CD4-positive, alpha-beta T cell treated with Interleukin-15 for 4 hours (primary cell): ENCODE results near the gene NTF3.

Experiments used
- DNase-seq: peaks from one replicate; pipeline ENCODE4 v3.0.0-alpha.2; 2020; ENCODE audit warnings: low spot score

The NTF3 gene

GRCh38 chr12:5456906-5457305 is 25.0 kb downstream of the NTF3 start:
- DNase-seq, result no peak

- no peak for DNase-seq
Measured at GRCh38 chr12:5458229-5459050, 26.5 kb downstream of the NTF3 start.

- no peak for DNase-seq
Measured at GRCh38 chr12:5459051-5459782, 27.3 kb downstream of the NTF3 start.

- no peak for DNase-seq
Measured at GRCh38 chr12:5460817-5461216, 28.9 kb downstream of the NTF3 start.

- DNase-seq, result no peak
Measured at GRCh38 chr12:5461966-5462365, 30.1 kb downstream of the NTF3 start.

- DNase-seq, result no peak
Measured at GRCh38 chr12:5464096-5464495, 32.2 kb downstream of the NTF3 start.

- DNase-seq, result no peak
Measured at GRCh38 chr12:5465384-5465783, 33.5 kb downstream of the NTF3 start.

GRCh38 chr12:5466521-5466960 is 34.6 kb downstream of the NTF3 start:
- DNase-seq, result no peak

GRCh38 chr12:5467931-5468330 is 36.0 kb downstream of the NTF3 start:
- no peak for DNase-seq

GRCh38 chr12:5470221-5470620 is 38.3 kb downstream of the NTF3 start:
- no peak for DNase-seq

- DNase-seq, result no peak
Measured at GRCh38 chr12:5470703-5471102, 38.8 kb downstream of the NTF3 start.

GRCh38 chr12:5473076-5473782 is 41.3 kb downstream of the NTF3 start:
- DNase-seq, result no peak

- no peak for DNase-seq
Measured at GRCh38 chr12:5473783-5474116, 41.8 kb downstream of the NTF3 start.

- DNase-seq, result no peak
Measured at GRCh38 chr12:5476356-5476755, 44.4 kb downstream of the NTF3 start.

GRCh38 chr12:5478081-5478706 is 46.3 kb downstream of the NTF3 start:
- no peak for DNase-seq

GRCh38 chr12:5479761-5480160 is 47.9 kb downstream of the NTF3 start:
- no peak for DNase-seq

GRCh38 chr12:5480218-5480937 is 48.5 kb downstream of the NTF3 start:
- no peak for DNase-seq

GRCh38 chr12:5480938-5481303 is 49.0 kb downstream of the NTF3 start:
- DNase-seq, result no peak

GRCh38 chr12:5481645-5482044 is 49.7 kb downstream of the NTF3 start:
- no peak for DNase-seq

- DNase-seq, result no peak
Measured at GRCh38 chr12:5484426-5484825, 52.5 kb downstream of the NTF3 start.

- no peak for DNase-seq
Measured at GRCh38 chr12:5485454-5485853, 53.5 kb downstream of the NTF3 start.

- DNase-seq, result no peak
Measured at GRCh38 chr12:5487076-5487475, 55.2 kb downstream of the NTF3 start.
